ENCODE results near the gene LEFTY2. TPM values are rescaled to one million over a fixed set of nuclear protein-coding genes. Genes with fewer than 3 reads are reported as not detected.
"Not testable (repeated sequence)": the region's sequence is repeated elsewhere in the genome, so short reads cannot be mapped to it uniquely, and the experiment has no call there.

LEFTY2 gene
- total and polyA plus RNA-seq, 5 donors, result 0.59 to 2.1 (median 1.1) TPM

DNA sequence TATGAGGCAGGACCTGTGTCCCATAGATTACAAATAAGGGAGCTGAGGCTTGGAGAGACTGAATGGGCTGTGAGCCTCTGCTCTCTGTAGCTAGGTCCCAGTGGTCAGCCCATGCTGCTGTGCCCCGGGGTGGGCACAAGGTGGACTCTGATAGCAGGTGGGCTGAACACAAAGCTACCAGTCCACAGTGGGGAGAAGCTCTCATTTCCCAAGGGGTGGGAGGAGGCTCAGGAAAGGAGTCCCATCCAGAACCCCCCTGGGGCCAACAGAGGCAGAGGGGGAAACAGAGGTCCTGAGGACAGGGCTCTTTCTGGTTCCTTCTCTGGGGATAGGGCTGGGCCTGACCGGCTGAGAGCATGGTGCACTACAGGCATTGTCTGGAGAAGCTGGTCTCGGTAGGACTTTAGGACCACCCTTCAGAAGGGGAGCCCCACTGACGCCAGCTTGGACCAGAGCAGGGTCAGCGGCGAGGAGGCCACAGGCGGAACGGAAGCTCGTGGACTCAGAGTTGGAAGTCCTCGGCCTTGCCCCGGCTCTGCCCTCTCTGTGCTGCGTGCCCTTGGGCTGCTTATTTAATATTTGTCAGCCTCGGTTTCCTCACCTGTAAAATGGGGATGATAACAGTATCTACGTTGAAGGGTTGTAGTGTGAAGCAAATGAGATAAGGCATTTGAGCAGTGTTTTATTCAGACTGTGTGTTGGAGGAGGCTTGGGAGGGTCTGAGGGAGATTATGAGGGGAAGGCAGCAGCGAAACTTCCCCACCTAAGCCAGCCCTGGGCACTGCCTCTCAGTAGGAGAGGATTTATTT is 31.5 kb upstream of the LEFTY2 start:
- Histone ChIP-seq H3K4me1 (ENCODE audit: control insufficient read depth, insufficient read depth, low read length) (no peaks in the 10 kb centered on the region), H3K4me3 (ENCODE audit: low read length) (no peak overlapping the region), H3K27me3 (ENCODE audit: control insufficient read depth, insufficient read depth) (no peaks in the 10 kb centered on the region), H3K27ac (ENCODE audit: low read length) (no peak overlapping the region), H3K9me3 (ENCODE audit: control insufficient read depth, low read length) (no peaks in the 10 kb centered on the region)
- no peak for DNase-seq
- ATAC-seq, result peak in 1 of 2 donors; percentile 12
- 86% methylated on average over 15 of the region's 15 CpGs for WGBS
- intact Hi-C loops (cut with DNase I), result loop anchor here (5.0 to 10.0 kb wide), 5 partner anchors 198 to 658 kb away; partner anchors contain the start of gene SRP9 (in 1 of the 4)

DNA sequence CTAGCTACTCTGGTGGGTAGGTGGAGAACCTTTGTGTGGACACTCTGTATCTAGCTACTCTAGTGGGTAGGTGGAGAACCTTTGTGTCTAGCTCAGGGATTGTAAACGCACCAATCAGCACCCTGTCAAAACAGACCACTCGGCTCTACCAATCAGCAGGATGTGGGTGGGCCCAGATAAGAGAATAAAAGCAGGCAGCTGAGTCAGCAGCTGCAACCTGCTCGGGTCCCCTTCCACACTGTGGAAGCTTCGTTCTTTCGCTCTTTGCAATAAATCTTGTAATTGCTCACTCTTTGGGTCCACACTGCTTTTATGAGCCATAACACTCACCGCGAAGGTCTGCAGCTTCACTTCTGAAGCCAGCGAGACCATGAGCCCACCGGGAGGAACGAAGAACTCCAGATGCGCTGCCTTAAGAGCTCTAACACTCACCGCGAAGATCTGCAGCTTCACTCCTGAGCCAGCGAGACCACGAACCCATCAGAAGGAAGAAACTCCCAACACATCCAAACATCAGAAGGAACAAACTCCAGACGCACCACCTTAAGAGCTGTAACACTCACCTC is 29.7 kb upstream of the LEFTY2 start:
- not testable (repeated sequence) for H3K27me3 ChIP-seq (ENCODE audit: control insufficient read depth, insufficient read depth); DNase-seq; H3K27ac ChIP-seq (ENCODE audit: low read length); ATAC-seq; H3K4me1 ChIP-seq (ENCODE audit: control insufficient read depth, insufficient read depth, low read length); H3K4me3 ChIP-seq (ENCODE audit: low read length); H3K9me3 ChIP-seq (ENCODE audit: control insufficient read depth, low read length)
- intact Hi-C loops (cut with DNase I), result loop anchor here (5.0 to 10.0 kb wide), 5 partner anchors 196 to 656 kb away; partner anchors contain the start of gene SRP9 (in 1 of the 4)
- 88% methylated on average over 16 of the region's 16 CpGs for WGBS

- 97% methylated on average over 28 of the region's 28 CpGs for WGBS
Observed at GRCh38 chr1:225969751-225970150, 28.7 kb upstream of the LEFTY2 start.

GRCh38 chr1:225965231-225965630 is 24.2 kb upstream of the LEFTY2 start:
- intact Hi-C loops (cut with DNase I), result no loop called here
- Histone ChIP-seq H3K27me3 (ENCODE audit: control insufficient read depth, insufficient read depth) (no peaks in the 10 kb centered on the region), H3K27ac (ENCODE audit: low read length) (no peak overlapping the region), H3K4me1 (ENCODE audit: control insufficient read depth, insufficient read depth, low read length) (no peaks in the 10 kb centered on the region), H3K4me3 (ENCODE audit: low read length) (no peak overlapping the region), H3K9me3 (ENCODE audit: control insufficient read depth, low read length) (no peaks in the 10 kb centered on the region)
- DNase-seq (no peak), ATAC-seq (no peak)
- 58% methylated on average over 5 of the region's 5 CpGs for WGBS

More at GRCh38 chr1:225969751-225970150, 28.7 kb upstream of the LEFTY2 start:
- H3K4me1 ChIP-seq (ENCODE audit: control insufficient read depth, insufficient read depth, low read length); H3K27me3 ChIP-seq (ENCODE audit: control insufficient read depth, insufficient read depth); H3K9me3 ChIP-seq (ENCODE audit: control insufficient read depth, low read length); ATAC-seq; H3K4me3 ChIP-seq (ENCODE audit: low read length); H3K27ac ChIP-seq (ENCODE audit: low read length): not testable (repeated sequence)
- intact Hi-C loops (cut with DNase I), result loop anchor here (5.0 to 10.0 kb wide), 5 partner anchors 195 to 655 kb away; partner anchors contain the start of gene SRP9 (in 1 of the 4)
- peak in 1 of 3 donors; percentile 49 for DNase-seq

DNA sequence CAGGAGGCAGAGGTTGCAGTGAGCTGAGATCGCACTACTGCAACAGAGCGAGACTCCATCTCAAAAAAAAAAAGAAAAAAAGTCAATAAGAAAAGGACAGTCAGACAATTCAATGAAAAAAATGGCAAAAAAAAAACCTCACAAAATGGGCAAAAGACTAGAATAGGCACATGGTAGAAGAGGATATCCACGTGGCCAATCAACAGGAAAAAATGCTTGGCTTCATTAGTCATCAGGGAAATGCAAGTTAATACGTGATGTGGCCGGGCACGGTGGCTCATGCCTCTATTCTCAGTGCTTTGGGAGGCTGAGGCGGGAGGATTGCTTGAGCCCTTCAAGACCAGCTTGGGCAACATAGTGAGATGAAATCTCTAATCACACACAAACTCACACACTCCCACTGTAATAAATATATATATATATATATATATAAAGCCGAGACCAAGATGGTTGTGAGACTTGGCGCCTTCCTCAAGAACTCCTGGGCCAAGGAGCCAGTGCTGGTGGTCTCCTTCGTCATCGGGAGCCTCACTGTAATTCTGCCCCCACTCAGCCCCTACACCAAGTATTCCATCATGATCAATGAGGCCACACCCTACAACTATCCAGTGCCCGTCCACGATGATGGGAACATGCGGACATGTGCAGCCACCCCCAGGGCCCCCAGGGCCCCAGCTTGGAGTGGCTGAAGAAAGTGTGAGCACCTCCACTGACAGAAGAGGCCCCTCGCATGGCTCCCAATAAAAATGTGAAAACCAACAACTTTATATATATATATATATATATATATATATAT is 22.9 kb upstream of the LEFTY2 start:
- H3K27ac ChIP-seq (ENCODE audit: low read length), result no peak overlapping the region
- no peak overlapping the region for H3K4me3 ChIP-seq (ENCODE audit: low read length)
- H3K9me3 ChIP-seq (ENCODE audit: control insufficient read depth, low read length), result no peaks in the 10 kb centered on the region
- no peak for ATAC-seq
- intact Hi-C loops (cut with DNase I), result no loop called here
- no peak for DNase-seq
- H3K4me1 ChIP-seq (ENCODE audit: control insufficient read depth, insufficient read depth, low read length), result no peaks in the 10 kb centered on the region
- 92% methylated on average over 15 of the region's 15 CpGs for WGBS
- H3K27me3 ChIP-seq (ENCODE audit: control insufficient read depth, insufficient read depth), result no peaks in the 10 kb centered on the region

GRCh38 chr1:225962440-225962975 is 21.5 kb upstream of the LEFTY2 start:
- Histone ChIP-seq H3K27me3 (ENCODE audit: control insufficient read depth, insufficient read depth) (no peaks in the 10 kb centered on the region), H3K4me3 (ENCODE audit: low read length) (no peak overlapping the region), H3K27ac (ENCODE audit: low read length) (no peak overlapping the region), H3K4me1 (ENCODE audit: control insufficient read depth, insufficient read depth, low read length) (no peaks in the 10 kb centered on the region), H3K9me3 (ENCODE audit: control insufficient read depth, low read length) (no peaks in the 10 kb centered on the region)
- DNase-seq (peak; percentile 39 to 81 (median 75)), ATAC-seq (peak; percentile 50 to 80)
- intact Hi-C loops (cut with DNase I), result no loop called here
- WGBS, result 30% methylated on average over 21 of the region's 21 CpGs

DNA sequence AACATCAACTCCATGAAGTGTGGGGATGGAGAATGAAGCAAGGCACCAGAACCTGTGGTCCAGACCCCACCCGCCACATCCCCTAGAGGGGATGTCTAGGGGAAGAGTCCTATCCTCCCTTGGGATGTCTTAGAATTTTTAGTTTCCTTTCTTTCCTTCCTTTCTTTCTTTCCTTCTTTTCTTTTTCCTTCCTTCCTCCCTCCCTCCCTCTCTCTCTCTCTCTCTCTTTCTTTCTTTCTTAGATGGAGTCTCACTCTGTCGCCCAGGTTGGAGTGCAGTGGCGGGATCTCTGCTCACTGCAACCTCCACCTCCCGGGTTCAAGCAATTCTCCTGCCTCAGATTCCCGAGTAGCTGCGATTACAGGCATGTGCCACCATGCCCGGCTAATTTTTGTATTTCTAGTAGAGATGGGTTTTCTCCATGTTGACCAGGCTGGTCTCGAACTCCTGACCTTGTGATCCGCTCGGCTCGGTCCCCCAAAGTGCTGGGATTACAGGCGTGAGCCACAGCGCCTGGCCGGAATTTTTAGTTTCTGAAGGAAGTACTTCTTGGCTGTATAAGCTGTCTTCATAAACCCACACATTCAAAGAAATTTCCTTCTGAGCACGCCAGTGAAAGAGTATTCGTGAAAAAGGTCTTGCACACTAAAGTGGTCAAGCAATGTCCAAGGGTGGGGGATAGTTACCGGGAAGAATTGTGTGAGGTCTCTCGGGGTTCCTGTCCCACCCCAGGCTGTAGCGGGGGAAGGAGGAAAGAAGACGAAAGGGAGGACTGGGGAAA is 20.8 kb upstream of the LEFTY2 start:
- Histone ChIP-seq H3K4me3 (ENCODE audit: low read length) (no peak overlapping the region), H3K9me3 (ENCODE audit: control insufficient read depth, low read length) (no peaks in the 10 kb centered on the region), H3K4me1 (ENCODE audit: control insufficient read depth, insufficient read depth, low read length) (no peaks in the 10 kb centered on the region), H3K27ac (ENCODE audit: low read length) (no peak overlapping the region), H3K27me3 (ENCODE audit: control insufficient read depth, insufficient read depth) (no peaks in the 10 kb centered on the region)
- intact Hi-C loops (cut with DNase I), result no loop called here
- DNase-seq (no peak), ATAC-seq (no peak)
- 67% methylated on average over 20 of the region's 20 CpGs for WGBS

DNA sequence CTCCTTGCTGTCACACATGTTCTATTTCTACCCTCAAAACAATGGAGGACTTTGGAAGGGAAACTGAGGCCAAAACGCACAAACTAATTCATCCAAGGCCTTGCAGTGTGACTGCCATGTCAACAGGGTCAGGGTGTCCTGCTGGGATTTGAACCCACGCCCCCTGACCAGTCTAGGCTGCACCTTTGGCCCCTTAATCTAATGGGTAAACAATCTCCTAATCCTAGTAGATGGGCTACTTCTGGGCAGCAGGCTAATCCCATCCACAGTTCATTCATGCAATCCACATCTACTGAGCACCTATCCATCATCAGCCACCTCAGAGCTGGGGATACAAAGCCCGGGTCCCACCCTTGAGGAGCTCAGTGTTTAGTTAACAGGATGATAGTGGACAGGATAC is 17.0 kb upstream of the LEFTY2 start:
- no peaks in the 10 kb centered on the region for H3K27me3 ChIP-seq (ENCODE audit: control insufficient read depth, insufficient read depth)
- no peaks in the 10 kb centered on the region for H3K4me1 ChIP-seq (ENCODE audit: control insufficient read depth, insufficient read depth, low read length)
- intact Hi-C loops (cut with DNase I), result no loop called here
- no peak for DNase-seq
- no peak overlapping the region for H3K27ac ChIP-seq (ENCODE audit: low read length)
- ATAC-seq, result no peak
- H3K9me3 ChIP-seq (ENCODE audit: control insufficient read depth, low read length), result no peaks in the 10 kb centered on the region
- 75% methylated on average over 3 of the region's 3 CpGs for WGBS
- no peak overlapping the region for H3K4me3 ChIP-seq (ENCODE audit: low read length)

DNA sequence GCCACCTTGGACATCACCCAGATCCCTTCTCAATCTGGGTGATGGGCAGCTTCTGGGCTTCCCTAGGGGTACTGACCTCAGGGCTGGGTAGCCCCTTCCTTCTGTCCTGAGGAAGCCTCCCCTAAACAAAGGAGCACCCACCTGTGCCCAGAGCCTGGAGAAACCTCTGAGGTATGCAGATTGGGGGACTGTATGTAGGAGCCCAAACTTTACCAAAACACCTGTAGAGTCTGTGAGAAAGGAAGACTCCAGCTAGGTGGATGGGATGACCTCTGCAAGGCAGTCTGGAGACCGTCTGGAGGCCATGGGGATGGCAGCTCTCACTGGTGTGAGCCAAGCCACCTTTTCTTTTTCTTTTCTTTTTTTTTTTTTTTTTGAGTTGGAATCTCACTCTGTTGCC is 13.7 kb upstream of the LEFTY2 start:
- 83% methylated on average over 1 of the region's 1 CpG for WGBS
- H3K4me3 ChIP-seq (ENCODE audit: low read length), result no peak overlapping the region
- H3K4me1 ChIP-seq (ENCODE audit: control insufficient read depth, insufficient read depth, low read length), result no peaks in the 10 kb centered on the region
- no peaks in the 10 kb centered on the region for H3K27me3 ChIP-seq (ENCODE audit: control insufficient read depth, insufficient read depth)
- intact Hi-C loops (cut with DNase I), result no loop called here
- no peak overlapping the region for H3K27ac ChIP-seq (ENCODE audit: low read length)
- DNase-seq (no peak), ATAC-seq (no peak)
- no peaks in the 10 kb centered on the region for H3K9me3 ChIP-seq (ENCODE audit: control insufficient read depth, low read length)

GRCh38 chr1:225953315-225953714 is 12.3 kb upstream of the LEFTY2 start:
- ATAC-seq, result no peak
- no peak overlapping the region for H3K4me3 ChIP-seq (ENCODE audit: low read length)
- no peaks in the 10 kb centered on the region for H3K9me3 ChIP-seq (ENCODE audit: control insufficient read depth, low read length)
- no peaks in the 10 kb centered on the region for H3K4me1 ChIP-seq (ENCODE audit: control insufficient read depth, insufficient read depth, low read length)
- no peak overlapping the region for H3K27ac ChIP-seq (ENCODE audit: low read length)
- WGBS, result 80% methylated on average over 4 of the region's 4 CpGs
- no peaks in the 10 kb centered on the region for H3K27me3 ChIP-seq (ENCODE audit: control insufficient read depth, insufficient read depth)
- intact Hi-C loops (cut with DNase I), result no loop called here
- DNase-seq, result no peak

Measured in right cardiac atrium (tissue), 5 donors.